Ishikawa (cell line): ENCODE results near the gene NFATC4.

Experiments used
- CEBPB ChIP-seq: IDR thresholded peaks from 2 replicates; pipeline ENCODE4 v1.6.1; 2012
- CREB1 ChIP-seq: IDR thresholded peaks from 2 replicates; pipeline ENCODE4 v1.6.1; 2012; ENCODE audit warnings: low read depth
- EGR1 ChIP-seq: IDR thresholded peaks from 2 replicates; pipeline ENCODE4 v1.6.1; 2012
- EP300 ChIP-seq: IDR thresholded peaks from 2 replicates; pipeline ENCODE4 v1.6.1; 2012; ENCODE audit warnings: borderline replicate concordance
- FOXM1 ChIP-seq: IDR thresholded peaks from 2 replicates; pipeline ENCODE4 v1.6.1; 2012; ENCODE audit warnings: low read depth, borderline replicate concordance
- MAX ChIP-seq: IDR thresholded peaks from 2 replicates; pipeline ENCODE4 v1.6.1; 2012
- NFIC ChIP-seq: IDR thresholded peaks from 2 replicates; pipeline ENCODE4 v1.6.1; 2012
- RAD21 ChIP-seq: IDR thresholded peaks from 2 replicates; pipeline ENCODE4 v1.6.1; 2012; ENCODE audit warnings: low read depth
- REST ChIP-seq: IDR thresholded peaks from 2 replicates; pipeline ENCODE4 v1.6.1; 2012; ENCODE audit warnings: low read depth, mild to moderate bottlenecking
- TAF1 ChIP-seq: IDR thresholded peaks from 2 replicates; pipeline ENCODE4 v1.6.1; 2012; ENCODE audit warnings: low read depth, mild to moderate bottlenecking
- TCF12 ChIP-seq: IDR thresholded peaks from 2 replicates; pipeline ENCODE4 v1.6.1; 2012; ENCODE audit warnings: low read depth
- TEAD4 ChIP-seq: IDR thresholded peaks from 2 replicates; pipeline ENCODE4 v1.6.1; 2012
- USF1 ChIP-seq: IDR thresholded peaks from 2 replicates; pipeline ENCODE4 v1.6.1; 2012
- YY1 ChIP-seq: IDR thresholded peaks from 2 replicates; pipeline ENCODE4 v1.6.1; 2012; ENCODE audit warnings: low read depth
- ZBTB7A ChIP-seq: IDR thresholded peaks from 2 replicates; pipeline ENCODE4 v1.6.1; 2012; ENCODE audit warnings: low read depth

NFATC4 gene

GRCh38 chr14:24360281-24360680, 7.7 kb upstream of the NFATC4 start:
- TF ChIP-seq MAX, result no peak
- no peak for TF ChIP-seq EP300
- no peak for TF ChIP-seq CEBPB
- TF ChIP-seq RAD21, result no peak
- no peak for TF ChIP-seq YY1
- TF ChIP-seq CREB1, result no peak
- no peak for TF ChIP-seq EGR1
- no peak for TF ChIP-seq TAF1
- no peak for TF ChIP-seq ZBTB7A
- TF ChIP-seq TCF12, result no peak
- TF ChIP-seq REST, result no peak
- no peak for TF ChIP-seq USF1
- TF ChIP-seq FOXM1, result no peak
- no peak for TF ChIP-seq TEAD4
- no peak for TF ChIP-seq NFIC

- TF ChIP-seq EGR1 (no peak), EP300 (no peak), TAF1 (no peak), CEBPB (no peak), CREB1 (no peak), FOXM1 (no peak), MAX (no peak), USF1 (no peak), TCF12 (no peak), YY1 (no peak), NFIC (no peak)
Observed at GRCh38 chr14:24361326-24361725, 6.7 kb upstream of the NFATC4 start.

GRCh38 chr14:24362241-24362960, 5.6 kb upstream of the NFATC4 start:
- TF ChIP-seq RAD21, result no peak
- TF ChIP-seq CEBPB, result no peak
- TF ChIP-seq CREB1, result no peak
- no peak for TF ChIP-seq FOXM1
- no peak for TF ChIP-seq NFIC
- TF ChIP-seq REST, result no peak
- no peak for TF ChIP-seq TCF12
- no peak for TF ChIP-seq MAX
- no peak for TF ChIP-seq TEAD4
- no peak for TF ChIP-seq ZBTB7A
- TF ChIP-seq USF1, result no peak
- TF ChIP-seq EP300, result no peak
- TF ChIP-seq TAF1, result no peak
- TF ChIP-seq EGR1, result no peak
- TF ChIP-seq YY1, result no peak

GRCh38 chr14:24363401-24363800, 4.6 kb upstream of the NFATC4 start:
- TF ChIP-seq TEAD4, result no peak
- TF ChIP-seq FOXM1, result no peak
- no peak for TF ChIP-seq EP300
- TF ChIP-seq REST, result no peak
